ENCODE results near the gene APBB2.
A peak's percentile ranks its signal among the peaks of the same experiment; 100 is the strongest.
"Not testable (repeated sequence)": the region's sequence is repeated elsewhere in the genome, so short reads cannot be mapped to it uniquely, and the experiment has no call there.

The APBB2 gene

DNA sequence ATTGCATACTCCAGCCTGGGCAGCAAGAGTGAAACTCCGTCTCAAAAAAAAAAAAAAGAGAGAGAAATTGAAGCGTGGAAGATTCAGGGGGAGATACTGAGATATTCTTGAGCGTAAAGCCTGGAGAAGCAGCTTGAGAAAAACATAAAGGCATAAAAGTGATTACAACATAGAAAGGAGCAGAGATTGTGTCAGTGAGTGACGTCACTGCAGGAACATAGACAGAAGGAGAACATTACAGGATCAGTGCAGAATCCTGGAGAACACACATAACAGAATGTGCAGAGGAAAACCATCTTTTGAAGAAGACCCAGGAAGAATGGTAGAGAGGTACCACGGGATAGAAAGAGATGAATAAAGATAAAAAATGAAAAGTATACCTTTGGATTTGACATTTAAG is 147.0 kb downstream of the APBB2 start:
- Histone ChIP-seq H3K79me2 (ENCODE audit: control insufficient read depth, insufficient read depth, low read length, unreplicated experiment) (peaks cover 33% of the 10 kb centered on the region), H2AFZ (ENCODE audit: low read length, unreplicated experiment) (no peak overlapping the region)

DNA sequence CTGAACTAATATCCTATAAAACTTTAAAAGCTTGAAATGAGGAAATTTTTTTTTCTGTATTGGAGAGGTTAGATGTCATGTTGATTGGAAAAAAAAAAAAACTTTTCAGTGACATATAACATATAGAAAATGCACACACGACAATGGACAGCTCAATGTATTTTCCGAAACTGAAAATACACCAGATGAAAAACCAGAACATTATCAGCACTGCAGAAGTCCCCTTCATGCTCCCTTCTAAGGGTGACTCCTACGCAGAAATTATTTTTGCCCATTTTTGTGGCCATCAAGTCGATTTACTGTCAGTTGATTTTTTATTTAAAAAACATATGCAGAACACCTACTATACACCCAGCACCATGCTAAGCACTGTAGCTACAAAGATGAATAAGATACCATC is 148.3 kb downstream of the APBB2 start:
- Histone ChIP-seq H3K79me2 (ENCODE audit: control insufficient read depth, insufficient read depth, low read length, unreplicated experiment) (peaks cover 27% of the 10 kb centered on the region), H3K27me3 (ENCODE audit: insufficient read depth, low read length) (no peaks in the 10 kb centered on the region), H2AFZ (ENCODE audit: low read length, unreplicated experiment) (no peak overlapping the region)

More for the DNA sequence above, 147.0 kb downstream of the APBB2 start:
- Histone ChIP-seq H3K4me1 (ENCODE audit: control insufficient read depth, insufficient read depth, low read length, unreplicated experiment) (peaks cover 40% of the 10 kb centered on the region), H3K4me3 (ENCODE audit: low read depth, low read length) (no peak overlapping the region), H3K27me3 (ENCODE audit: insufficient read depth, low read length) (no peaks in the 10 kb centered on the region), H3K27ac (ENCODE audit: low read depth, low read length) (no peak overlapping the region), H3K36me3 (ENCODE audit: insufficient read depth, low read length) (no peaks in the 10 kb centered on the region)

DNA sequence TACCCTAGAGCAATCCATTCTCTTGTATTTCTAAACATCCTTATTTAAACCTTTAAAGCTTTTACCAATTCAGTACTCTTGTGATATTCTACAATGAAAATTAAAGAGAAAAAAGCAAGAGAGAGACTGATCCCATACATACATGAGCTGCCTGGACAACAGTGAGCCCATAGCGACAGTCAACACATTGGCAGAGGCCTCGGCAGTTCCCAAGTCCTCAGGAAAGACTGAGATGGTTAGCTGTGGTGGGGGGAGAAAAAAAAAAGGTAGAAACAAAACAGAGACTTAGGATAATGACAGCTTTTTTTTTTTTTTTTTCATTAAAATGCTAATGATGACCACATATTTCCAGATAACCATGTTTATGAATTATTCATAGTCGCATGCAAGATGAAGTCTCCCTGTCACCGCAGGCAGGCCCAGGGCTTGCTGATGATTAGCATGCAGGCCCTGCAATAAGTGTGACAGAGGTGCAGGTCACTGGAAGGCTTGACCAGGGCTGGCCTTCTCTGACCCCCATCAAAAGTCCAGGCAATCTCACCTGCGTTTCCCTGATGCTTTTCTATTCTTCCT is 148.8 kb downstream of the APBB2 start:
- Histone ChIP-seq H3K36me3 (ENCODE audit: insufficient read depth, low read length) (no peaks in the 10 kb centered on the region), H3K27ac (ENCODE audit: low read depth, low read length) (no peak overlapping the region), H3K79me2 (ENCODE audit: control insufficient read depth, insufficient read depth, low read length, unreplicated experiment) (peaks cover 27% of the 10 kb centered on the region), H3K27me3 (ENCODE audit: insufficient read depth, low read length) (no peaks in the 10 kb centered on the region), H2AFZ (ENCODE audit: low read length, unreplicated experiment) (no peak overlapping the region), H3K4me1 (ENCODE audit: control insufficient read depth, insufficient read depth, low read length, unreplicated experiment) (peaks cover 45% of the 10 kb centered on the region), H3K4me3 (ENCODE audit: low read depth, low read length) (no peak overlapping the region)

More for the DNA sequence above, 148.3 kb downstream of the APBB2 start:
- no peak overlapping the region for H3K27ac ChIP-seq (ENCODE audit: low read depth, low read length)
- peaks cover 44% of the 10 kb centered on the region for H3K4me1 ChIP-seq (ENCODE audit: control insufficient read depth, insufficient read depth, low read length, unreplicated experiment)
- no peaks in the 10 kb centered on the region for H3K36me3 ChIP-seq (ENCODE audit: insufficient read depth, low read length)
- H3K4me3 ChIP-seq (ENCODE audit: low read depth, low read length): no peak overlapping the region

- no peak overlapping the region for H2AFZ ChIP-seq (ENCODE audit: low read length, unreplicated experiment)
- H3K27me3 ChIP-seq (ENCODE audit: insufficient read depth, low read length): no peaks in the 10 kb centered on the region
- H3K4me1 ChIP-seq (ENCODE audit: control insufficient read depth, insufficient read depth, low read length, unreplicated experiment): peaks cover 51% of the 10 kb centered on the region
- H3K4me3 ChIP-seq (ENCODE audit: low read depth, low read length): no peak overlapping the region
- H3K79me2 ChIP-seq (ENCODE audit: control insufficient read depth, insufficient read depth, low read length, unreplicated experiment): peaks cover 27% of the 10 kb centered on the region
- no peaks in the 10 kb centered on the region for H3K36me3 ChIP-seq (ENCODE audit: insufficient read depth, low read length)
- peak overlapping the region; percentile 5 for H3K27ac ChIP-seq (ENCODE audit: low read depth, low read length)
Observed at GRCh38 chr4:41064953-41065352, 149.4 kb downstream of the APBB2 start.

DNA sequence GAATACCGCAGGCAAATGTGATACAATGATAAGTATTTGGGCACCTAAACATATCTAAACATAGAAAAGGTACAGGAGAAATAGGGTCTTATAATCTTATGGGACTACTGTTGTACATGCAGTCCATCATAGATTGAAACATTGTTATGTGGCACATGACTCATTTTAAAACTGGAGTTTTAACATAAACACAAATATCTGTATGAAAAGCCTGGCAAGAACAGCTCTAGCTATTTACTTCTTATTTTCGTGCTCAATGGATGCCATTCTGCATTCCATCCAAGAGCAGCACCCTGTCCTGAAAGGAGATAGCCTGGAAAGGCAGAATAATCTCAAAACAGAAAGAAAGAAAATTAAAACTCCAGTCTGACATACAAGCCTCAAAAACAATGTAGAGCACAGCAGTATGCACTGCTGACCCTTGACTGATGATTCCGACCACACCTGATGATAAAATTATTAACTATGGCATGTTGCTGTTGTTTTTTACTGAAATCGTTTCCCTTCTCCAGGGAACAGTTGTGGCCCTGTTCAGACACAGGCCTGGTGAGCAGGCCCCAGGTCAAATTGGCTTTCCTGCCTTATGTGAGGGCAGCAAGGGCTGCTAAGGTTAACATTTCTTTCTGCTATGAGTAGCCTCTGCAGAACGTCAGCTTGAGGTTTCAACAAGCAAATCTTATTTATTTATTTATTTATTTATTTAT is 152.7 kb downstream of the APBB2 start:
- peaks cover 71% of the 10 kb centered on the region for H3K4me1 ChIP-seq (ENCODE audit: control insufficient read depth, insufficient read depth, low read length, unreplicated experiment)
- H3K27ac ChIP-seq (ENCODE audit: low read depth, low read length): peak overlapping the region; percentile 79
- H3K4me3 ChIP-seq (ENCODE audit: low read depth, low read length): peak overlapping the region; percentile 56; the same call in 1 of the 2 replicates
- peak overlapping the region; percentile 17 for H2AFZ ChIP-seq (ENCODE audit: low read length, unreplicated experiment)
- peaks cover 40% of the 10 kb centered on the region for H3K79me2 ChIP-seq (ENCODE audit: control insufficient read depth, insufficient read depth, low read length, unreplicated experiment)
- H3K27me3 ChIP-seq (ENCODE audit: insufficient read depth, low read length): no peaks in the 10 kb centered on the region
- H3K36me3 ChIP-seq (ENCODE audit: insufficient read depth, low read length): no peaks in the 10 kb centered on the region

DNA sequence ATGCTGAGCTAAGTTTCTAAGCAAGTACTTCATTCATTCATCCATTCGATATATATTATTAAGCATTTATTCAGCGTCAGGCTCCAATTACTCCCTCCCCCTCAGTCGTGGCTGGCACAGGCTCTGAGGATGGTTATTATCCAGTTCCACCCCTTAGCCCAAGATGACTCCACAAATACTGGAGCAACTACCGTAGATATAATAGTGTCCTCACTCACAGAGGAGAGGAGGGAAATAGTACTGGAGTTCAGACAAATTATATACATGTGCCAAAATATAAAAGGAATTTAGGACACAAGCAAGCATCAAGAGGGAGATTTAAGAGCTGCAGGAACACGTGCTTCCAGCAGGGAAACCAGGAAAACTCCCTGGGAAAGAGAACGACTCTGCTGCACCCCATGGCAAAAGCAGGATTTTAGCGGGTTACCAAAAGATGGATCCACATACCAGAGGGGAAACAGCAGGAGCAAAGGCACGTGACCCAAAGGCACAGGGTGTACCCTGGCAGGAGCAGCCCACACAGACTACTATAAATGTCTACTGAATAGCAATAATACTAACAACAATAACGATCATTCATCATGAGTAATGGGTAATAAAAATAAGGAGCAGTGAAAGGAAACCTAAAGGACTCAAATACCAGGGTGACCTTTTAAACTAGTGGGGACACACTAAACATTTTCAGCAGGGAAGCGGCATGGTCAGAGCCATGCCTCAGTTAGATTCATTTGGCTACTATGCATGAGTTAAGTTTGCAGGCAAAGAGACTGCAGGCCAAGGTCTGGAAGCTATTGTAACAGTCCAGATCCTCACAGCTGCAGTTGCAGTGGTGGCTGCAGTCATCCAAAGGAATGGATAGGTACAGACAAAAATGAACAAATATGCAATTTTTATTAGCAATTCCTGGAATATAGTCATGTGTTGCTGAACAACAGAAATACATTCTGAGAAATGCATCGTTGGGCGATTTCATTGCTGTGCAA is 153.7 kb downstream of the APBB2 start:
- Histone ChIP-seq H3K27me3 (ENCODE audit: insufficient read depth, low read length) (no peaks in the 10 kb centered on the region), H3K36me3 (ENCODE audit: insufficient read depth, low read length) (no peaks in the 10 kb centered on the region), H3K79me2 (ENCODE audit: control insufficient read depth, insufficient read depth, low read length, unreplicated experiment) (peaks cover 40% of the 10 kb centered on the region), H3K4me3 (ENCODE audit: low read depth, low read length) (peak overlapping the region; percentile 56), H3K4me1 (ENCODE audit: control insufficient read depth, insufficient read depth, low read length, unreplicated experiment) (peaks cover 71% of the 10 kb centered on the region), H3K27ac (ENCODE audit: low read depth, low read length) (peak overlapping the region; percentile 79), H2AFZ (ENCODE audit: low read length, unreplicated experiment) (peak overlapping the region; percentile 17)

- H3K79me2 ChIP-seq (ENCODE audit: control insufficient read depth, insufficient read depth, low read length, unreplicated experiment): peaks cover 41% of the 10 kb centered on the region
- not testable (repeated sequence) for H3K36me3 ChIP-seq (ENCODE audit: insufficient read depth, low read length); H3K27me3 ChIP-seq (ENCODE audit: insufficient read depth, low read length); H3K4me3 ChIP-seq (ENCODE audit: low read depth, low read length); H2AFZ ChIP-seq (ENCODE audit: low read length, unreplicated experiment)
- H3K4me1 ChIP-seq (ENCODE audit: control insufficient read depth, insufficient read depth, low read length, unreplicated experiment): peaks cover 59% of the 10 kb centered on the region
- peak overlapping the region; percentile 79; the same call in 1 of the 2 replicates for H3K27ac ChIP-seq (ENCODE audit: low read depth, low read length)
Observed at GRCh38 chr4:41059411-41059810, 154.9 kb downstream of the APBB2 start.

DNA sequence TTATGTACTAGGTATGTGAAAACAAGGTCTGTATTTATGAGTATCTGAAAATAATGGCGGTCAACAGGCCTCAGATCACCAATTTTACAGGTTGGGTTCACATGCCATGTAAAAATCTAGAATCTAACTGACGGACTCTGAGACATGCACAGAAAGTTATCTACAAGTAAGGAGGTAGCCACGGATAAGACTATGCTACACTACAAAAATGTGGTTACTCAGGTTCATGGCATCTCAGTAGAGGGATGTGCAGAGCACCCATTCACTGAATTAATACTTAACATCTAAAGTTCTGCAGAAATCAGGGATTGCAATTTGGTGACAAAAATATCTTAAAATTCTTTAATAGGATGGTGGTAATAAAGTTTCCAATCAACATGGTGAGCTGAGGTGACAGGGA is 155.9 kb downstream of the APBB2 start:
- peak overlapping the region; percentile 47 for H3K27ac ChIP-seq (ENCODE audit: low read depth, low read length)
- H3K79me2 ChIP-seq (ENCODE audit: control insufficient read depth, insufficient read depth, low read length, unreplicated experiment): peaks cover 47% of the 10 kb centered on the region
- 0 out of 2 replicates have a peak, but pooled peaks cover 4% of the 10 kb centered on the region for H3K36me3 ChIP-seq (ENCODE audit: insufficient read depth, low read length)
- H3K4me1 ChIP-seq (ENCODE audit: control insufficient read depth, insufficient read depth, low read length, unreplicated experiment): peaks cover 53% of the 10 kb centered on the region
- no peaks in the 10 kb centered on the region for H3K27me3 ChIP-seq (ENCODE audit: insufficient read depth, low read length)
- H3K4me3 ChIP-seq (ENCODE audit: low read depth, low read length): no peak overlapping the region
- no peak overlapping the region for H2AFZ ChIP-seq (ENCODE audit: low read length, unreplicated experiment)

DNA sequence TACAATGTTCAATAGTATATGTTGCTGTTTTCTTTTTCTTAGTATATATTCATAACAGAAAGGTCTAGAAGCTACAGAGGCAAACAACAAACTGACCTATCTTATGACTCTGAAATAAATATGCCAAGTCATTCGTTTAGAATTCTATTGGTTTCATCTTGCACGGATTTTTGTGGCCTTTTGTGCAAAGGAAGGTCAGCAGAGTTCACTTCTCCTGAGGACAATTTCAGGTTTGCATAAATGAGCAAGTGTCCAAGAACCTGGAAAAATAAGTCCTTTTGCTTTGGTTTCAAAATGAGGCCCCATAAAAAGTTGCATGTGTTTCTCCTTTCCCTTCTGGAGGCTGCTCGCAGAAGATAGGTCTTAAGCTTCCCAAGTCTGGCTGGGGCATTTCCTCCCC is 156.9 kb downstream of the APBB2 start:
- H3K36me3 ChIP-seq (ENCODE audit: insufficient read depth, low read length): 0 out of 2 replicates have a peak, but pooled peaks cover 4% of the 10 kb centered on the region
- no peak overlapping the region for H2AFZ ChIP-seq (ENCODE audit: low read length, unreplicated experiment)
- peaks cover 44% of the 10 kb centered on the region for H3K4me1 ChIP-seq (ENCODE audit: control insufficient read depth, insufficient read depth, low read length, unreplicated experiment)
- peaks cover 41% of the 10 kb centered on the region for H3K79me2 ChIP-seq (ENCODE audit: control insufficient read depth, insufficient read depth, low read length, unreplicated experiment)
- H3K27ac ChIP-seq (ENCODE audit: low read depth, low read length): peak overlapping the region; percentile 47
- H3K4me3 ChIP-seq (ENCODE audit: low read depth, low read length): peak overlapping the region; percentile 31; the same call in 1 of the 2 replicates
- H3K27me3 ChIP-seq (ENCODE audit: insufficient read depth, low read length): no peaks in the 10 kb centered on the region

- Histone ChIP-seq H3K4me1 (ENCODE audit: control insufficient read depth, insufficient read depth, low read length, unreplicated experiment) (peaks cover under 1% of the 10 kb centered on the region), H3K27me3 (ENCODE audit: insufficient read depth, low read length) (no peaks in the 10 kb centered on the region), H2AFZ (ENCODE audit: low read length, unreplicated experiment) (no peak overlapping the region), H3K27ac (ENCODE audit: low read depth, low read length) (no peak overlapping the region), H3K79me2 (ENCODE audit: control insufficient read depth, insufficient read depth, low read length, unreplicated experiment) (peaks cover 43% of the 10 kb centered on the region), H3K4me3 (ENCODE audit: low read depth, low read length) (no peak overlapping the region), H3K36me3 (ENCODE audit: insufficient read depth, low read length) (peaks cover 19% of the 10 kb centered on the region; the same call in 1 of the 2 replicates)
Observed at GRCh38 chr4:41052287-41052686, 162.1 kb downstream of the APBB2 start.

Data from ACC112 (cell line).